Ascending aorta (tissue), 2 donors: ENCODE measurements around the gene TTLL13. TPM values are rescaled to one million over a fixed set of nuclear protein-coding genes. Genes with fewer than 3 reads are reported as not detected.
"Not testable (repeated sequence)": the region's sequence is repeated elsewhere in the genome, so short reads cannot be mapped to it uniquely, and the experiment has no call there.

Source experiments
- DNase-seq, 2 donors: peaks; one replicate each; pipeline ENCODE4 v3.0.0-alpha.2; 2019; ENCODE audit warnings: low spot score in 2 of 2
- H3K27ac ChIP-seq, 2 donors: fragments of 200-600 bp; sonication (generic); one replicate each; pipeline ENCODE4 v1.5.1; 2016 to 2017; ENCODE audit warnings: mild to moderate bottlenecking in 1 of 2
- H3K27me3 ChIP-seq: fragments of 200-600 bp; sonication (generic); one replicate; pipeline ENCODE4 v1.5.1; 2017
- H3K36me3 ChIP-seq, 2 donors: fragments of 200-600 bp; sonication (generic); one replicate each; pipeline ENCODE4 v1.5.1; 2016
- H3K4me1 ChIP-seq, 2 donors: fragments of 200-600 bp; sonication (generic); one replicate each; pipeline ENCODE4 v1.5.1; 2016 to 2017; ENCODE audit warnings: mild to moderate bottlenecking in 1 of 2
- H3K4me3 ChIP-seq, 2 donors: fragments of 200-600 bp; sonication (generic); one replicate each; pipeline ENCODE4 v1.5.1; 2016 to 2017; ENCODE audit warnings: mild to moderate bottlenecking in 1 of 2
- H3K9me3 ChIP-seq, 2 donors: fragments of 200-600 bp; sonication (generic); one replicate each; pipeline ENCODE4 v1.5.1; 2016
- CTCF ChIP-seq, 3 experiments: fragments of 200-600 bp in 2 of 3; fragments of 450-650 bp in 1 of 3; sonication (generic) in 2 of 3; IDR thresholded peaks; one replicate each; pipeline ENCODE4 v1.5.1; 2016 to 2019; ENCODE audit warnings: antibody characterized with exemption in 3 of 3, mild to moderate bottlenecking in 1 of 3, moderate library complexity in 1 of 3
- intact Hi-C: fragments of 100-400 bp; cut with DNase I; formaldehyde crosslinking; loops from one replicate; pipeline ENCODE4 v1.15.1; 2023
- total RNA-seq: library from RNA; depleted of rRNA; stranded (reverse); fragments of >200 nt; gene quantifications from one replicate; pipeline ENCODE4 v1.1.0, GENCODE V29; 2016

The TTLL13 gene
- total RNA-seq, 1 donor from 2014 or later, result not detected

- Histone ChIP-seq H3K4me1 (peaks cover 0 to 17% of the 10 kb centered on the region in 2 donors), H3K27me3 (no peaks in the 10 kb centered on the region), H3K36me3 (no peaks in the 10 kb centered on the region), H3K27ac (peak overlapping the region in 1 of 2 donors; percentile 43), H3K4me3 (peak overlapping the region in 1 of 2 donors; percentile 4), H3K9me3 (no peaks in the 10 kb centered on the region)
- intact Hi-C loops, result no loop called here
- no peak for TF ChIP-seq CTCF (IDR thresholded peaks at IDR 0.05)
- DNase-seq, result no peak
Observed at GRCh38 chr15:90295270-90295648, 45.9 kb downstream of the TTLL13 start.

GRCh38 chr15:90296316-90296884 lies 47.0 kb downstream of the TTLL13 start:
- H3K4me3 ChIP-seq, intact Hi-C loops, H3K9me3 ChIP-seq, H3K27me3 ChIP-seq, H3K36me3 ChIP-seq, DNase-seq: not testable (repeated sequence)
- H3K4me1 ChIP-seq, result peaks cover 1 to 22% of the 10 kb centered on the region in 2 donors
- H3K27ac ChIP-seq, result peak overlapping the region; percentile 58

GRCh38 chr15:90297021-90297420 lies 47.7 kb downstream of the TTLL13 start:
- no peak for TF ChIP-seq CTCF (IDR thresholded peaks at IDR 0.05)
- no peaks in the 10 kb centered on the region for H3K36me3 ChIP-seq
- DNase-seq, result no peak
- H3K4me3 ChIP-seq, result no peak overlapping the region
- intact Hi-C loops, result no loop called here
- peak overlapping the region; percentile 58 for H3K27ac ChIP-seq
- no peaks in the 10 kb centered on the region for H3K27me3 ChIP-seq
- peaks cover 6 to 28% of the 10 kb centered on the region in 2 donors for H3K4me1 ChIP-seq
- no peaks in the 10 kb centered on the region for H3K9me3 ChIP-seq

GRCh38 chr15:90300541-90300940 lies 51.2 kb downstream of the TTLL13 start:
- Histone ChIP-seq H3K27ac (peak overlapping the region; percentile 69 to 74), H3K4me3 (no peak overlapping the region), H3K9me3 (no peaks in the 10 kb centered on the region), H3K36me3 (no peaks in the 10 kb centered on the region), H3K4me1 (peaks cover 8 to 21% of the 10 kb centered on the region in 2 donors), H3K27me3 (no peaks in the 10 kb centered on the region)
- DNase-seq, result no peak
- TF ChIP-seq CTCF (IDR thresholded peaks at IDR 0.05), result no peak
- intact Hi-C loops, result no loop called here

GRCh38 chr15:90300988-90301706 lies 51.8 kb downstream of the TTLL13 start:
- H3K4me1 ChIP-seq, result peaks cover 8 to 15% of the 10 kb centered on the region in 2 donors
- intact Hi-C loops, result no loop called here
- peak overlapping the region; percentile 69 to 74 for H3K27ac ChIP-seq
- DNase-seq, result peak in 1 of 2 donors; percentile 80
- H3K36me3 ChIP-seq, result no peaks in the 10 kb centered on the region
- no peak overlapping the region for H3K4me3 ChIP-seq
- no peaks in the 10 kb centered on the region for H3K9me3 ChIP-seq
- no peaks in the 10 kb centered on the region for H3K27me3 ChIP-seq
- peak; percentile 37 to 73 (median 44) for TF ChIP-seq CTCF (IDR thresholded peaks at IDR 0.05)

- TF ChIP-seq CTCF (IDR thresholded peaks at IDR 0.05), result no peak
- intact Hi-C loops, result no loop called here
- no peaks in the 10 kb centered on the region for H3K27me3 ChIP-seq
- peaks cover 8 to 13% of the 10 kb centered on the region in 2 donors for H3K4me1 ChIP-seq
- H3K27ac ChIP-seq, result peak overlapping the region; percentile 69 to 74
- DNase-seq, result no peak
- H3K4me3 ChIP-seq, result no peak overlapping the region
- no peaks in the 10 kb centered on the region for H3K9me3 ChIP-seq
- no peaks in the 10 kb centered on the region for H3K36me3 ChIP-seq
Observed at GRCh38 chr15:90301707-90302300, 52.4 kb downstream of the TTLL13 start.

- H3K4me1 ChIP-seq, result peaks cover 8 to 13% of the 10 kb centered on the region in 2 donors
- DNase-seq, H3K4me3 ChIP-seq, H3K9me3 ChIP-seq, intact Hi-C loops, H3K27me3 ChIP-seq, H3K27ac ChIP-seq, H3K36me3 ChIP-seq: not testable (repeated sequence)
Observed at GRCh38 chr15:90305355-90305754, 56.0 kb downstream of the TTLL13 start.
